ENCODE measurements around the gene SMARCB1. TPM values are rescaled to one million over a fixed set of nuclear protein-coding genes. Genes with fewer than 3 reads are reported as not detected.

SMARCB1 gene
- total and polyA plus RNA-seq, 8 donors = 52.4 to 166 (median 138) TPM

GRCh38 chr22:23744001-23744400, 42.8 kb upstream of the SMARCB1 start:
- TF ChIP-seq CTCF (IDR thresholded peaks at IDR 0.05) = no peak
- no peak overlapping the region for H3K4me3 ChIP-seq
- no peak for ATAC-seq
- no peak for DNase-seq
- H3K27me3 ChIP-seq = no peaks in the 10 kb centered on the region
- no peaks in the 10 kb centered on the region for H3K9me3 ChIP-seq
- no peak overlapping the region for H3K27ac ChIP-seq
- H3K36me3 ChIP-seq = peaks cover 0 to 41% of the 10 kb centered on the region in 2 donors
- no peaks in the 10 kb centered on the region for H3K4me1 ChIP-seq
- intact Hi-C loops (cut with DNase I) = no loop called here

- no peak for DNase-seq
- H3K27ac ChIP-seq = no peak overlapping the region
- H3K27me3 ChIP-seq = no peaks in the 10 kb centered on the region
- intact Hi-C loops (cut with DNase I) = no loop called here
- H3K9me3 ChIP-seq = no peaks in the 10 kb centered on the region
- ATAC-seq = no peak
- H3K4me3 ChIP-seq = no peak overlapping the region
- H3K4me1 ChIP-seq = peaks cover 0 to under 1% of the 10 kb centered on the region in 2 donors
- H3K36me3 ChIP-seq = peaks cover 0 to 41% of the 10 kb centered on the region in 2 donors
- TF ChIP-seq CTCF (IDR thresholded peaks at IDR 0.05) = no peak
Observed at GRCh38 chr22:23744485-23744884, 42.3 kb upstream of the SMARCB1 start.

GRCh38 chr22:23745791-23746190, 41.0 kb upstream of the SMARCB1 start:
- Histone ChIP-seq H3K4me1 (peaks cover 7 to 13% of the 10 kb centered on the region in 2 donors), H3K4me3 (no peak overlapping the region), H3K9me3 (no peaks in the 10 kb centered on the region), H3K27me3 (no peaks in the 10 kb centered on the region), H3K27ac (no peak overlapping the region), H3K36me3 (peaks cover 0 to 41% of the 10 kb centered on the region in 2 donors)
- TF ChIP-seq CTCF (IDR thresholded peaks at IDR 0.05) = no peak
- DNase-seq = peak in 1 of 4 donors; percentile 53
- no peak for ATAC-seq
- intact Hi-C loops (cut with DNase I) = no loop called here

GRCh38 chr22:23749841-23750301, 36.9 kb upstream of the SMARCB1 start:
- H3K4me1 ChIP-seq = peaks cover 7 to 13% of the 10 kb centered on the region in 2 donors
- H3K9me3 ChIP-seq = no peaks in the 10 kb centered on the region
- peak overlapping the region in 1 of 2 donors; percentile 89 for H3K27ac ChIP-seq
- no peaks in the 10 kb centered on the region for H3K27me3 ChIP-seq
- H3K4me3 ChIP-seq = peak overlapping the region; percentile 62 to 67
- TF ChIP-seq CTCF (IDR thresholded peaks at IDR 0.05) = no peak
- DNase-seq (no peak), ATAC-seq (no peak)
- peaks cover 0 to 3% of the 10 kb centered on the region in 2 donors for H3K36me3 ChIP-seq
- intact Hi-C loops (cut with DNase I) = no loop called here

- peak overlapping the region; percentile 86 to 89 for H3K27ac ChIP-seq
- H3K4me3 ChIP-seq = peak overlapping the region; percentile 62 to 67
- H3K9me3 ChIP-seq = no peaks in the 10 kb centered on the region
- H3K4me1 ChIP-seq = peaks cover 7 to 13% of the 10 kb centered on the region in 2 donors
- DNase-seq = no peak
- no peak for TF ChIP-seq CTCF (IDR thresholded peaks at IDR 0.05)
- H3K36me3 ChIP-seq = no peaks in the 10 kb centered on the region
- H3K27me3 ChIP-seq = no peaks in the 10 kb centered on the region
- ATAC-seq = no peak
- intact Hi-C loops (cut with DNase I) = no loop called here
Observed at GRCh38 chr22:23750367-23750713, 36.4 kb upstream of the SMARCB1 start.
